IPS-15b (cell line): ENCODE measurements around the gene SGPP2.
"Not testable (repeated sequence)": the region's sequence is repeated elsewhere in the genome, so short reads cannot be mapped to it uniquely, and the experiment has no call there.

Experiments used
- H3K27me3 ChIP-seq: one replicate; pipeline ENCODE4 v1.6.1; 2013; ENCODE audit warnings: low read length; ENCODE audit not compliant: control insufficient read depth, insufficient read depth
- H3K36me3 ChIP-seq: one replicate; pipeline ENCODE4 v1.6.1; 2013; ENCODE audit warnings: low read length; ENCODE audit not compliant: control insufficient read depth, insufficient read depth
- H3K4me1 ChIP-seq: one replicate; pipeline ENCODE4 v1.6.1; 2013; ENCODE audit warnings: mild to moderate bottlenecking, low read length; ENCODE audit not compliant: control insufficient read depth, insufficient read depth
- H3K4me3 ChIP-seq: one replicate; pipeline ENCODE4 v1.5.1; 2013; ENCODE audit warnings: low read depth, low read length
- H3K9ac ChIP-seq: one replicate; pipeline ENCODE4 v1.6.1; 2013; ENCODE audit warnings: low read depth, mild to moderate bottlenecking, low read length
- H3K9me3 ChIP-seq: one replicate; pipeline ENCODE4 v1.6.1; 2013; ENCODE audit warnings: mild to moderate bottlenecking, low read length; ENCODE audit not compliant: control insufficient read depth, insufficient read depth

Gene SGPP2

GRCh38 chr2:222430681-222431080, 6.3 kb downstream of the SGPP2 start:
- peaks cover 100% of the 10 kb centered on the region for H3K27me3 ChIP-seq
- H3K36me3 ChIP-seq: no peaks in the 10 kb centered on the region
- H3K4me1 ChIP-seq: peaks cover 4% of the 10 kb centered on the region
- H3K9me3 ChIP-seq: no peaks in the 10 kb centered on the region
- no peak overlapping the region for H3K4me3 ChIP-seq
- no peak overlapping the region for H3K9ac ChIP-seq

GRCh38 chr2:222431869-222432268, 7.5 kb downstream of the SGPP2 start:
- Histone ChIP-seq H3K4me1 (peaks cover 4% of the 10 kb centered on the region), H3K36me3 (no peaks in the 10 kb centered on the region), H3K9me3 (no peaks in the 10 kb centered on the region), H3K27me3 (peaks cover 98% of the 10 kb centered on the region), H3K9ac (no peak overlapping the region), H3K4me3 (no peak overlapping the region)

- Histone ChIP-seq H3K9ac (no peak overlapping the region), H3K4me3 (no peak overlapping the region), H3K36me3 (no peaks in the 10 kb centered on the region), H3K27me3 (peaks cover 83% of the 10 kb centered on the region), H3K9me3 (no peaks in the 10 kb centered on the region), H3K4me1 (peaks cover 4% of the 10 kb centered on the region)
Measured at GRCh38 chr2:222433332-222434173, 9.2 kb downstream of the SGPP2 start.

GRCh38 chr2:222434204-222434603, 9.9 kb downstream of the SGPP2 start:
- no peak overlapping the region for H3K4me3 ChIP-seq
- H3K36me3 ChIP-seq: no peaks in the 10 kb centered on the region
- H3K4me1 ChIP-seq: peaks cover 4% of the 10 kb centered on the region
- H3K9me3 ChIP-seq: no peaks in the 10 kb centered on the region
- H3K9ac ChIP-seq: no peak overlapping the region
- H3K27me3 ChIP-seq: peaks cover 80% of the 10 kb centered on the region

- not testable (repeated sequence) for H3K36me3 ChIP-seq, H3K4me1 ChIP-seq, H3K4me3 ChIP-seq, H3K9ac ChIP-seq, H3K9me3 ChIP-seq
- peaks cover 67% of the 10 kb centered on the region for H3K27me3 ChIP-seq
Measured at GRCh38 chr2:222435400-222436039, 11.2 kb downstream of the SGPP2 start.

GRCh38 chr2:222436040-222436413, 11.7 kb downstream of the SGPP2 start:
- Histone ChIP-seq H3K27me3 (peaks cover 62% of the 10 kb centered on the region), H3K4me1 (peaks cover 4% of the 10 kb centered on the region), H3K4me3 (no peak overlapping the region), H3K36me3 (no peaks in the 10 kb centered on the region), H3K9ac (no peak overlapping the region), H3K9me3 (no peaks in the 10 kb centered on the region)

GRCh38 chr2:222439692-222440091, 15.3 kb downstream of the SGPP2 start:
- H3K4me3 ChIP-seq: no peak overlapping the region
- no peaks in the 10 kb centered on the region for H3K4me1 ChIP-seq
- H3K9me3 ChIP-seq: no peaks in the 10 kb centered on the region

GRCh38 chr2:222440673-222441422, 16.5 kb downstream of the SGPP2 start:
- no peaks in the 10 kb centered on the region for H3K4me1 ChIP-seq
- no peak overlapping the region for H3K9ac ChIP-seq
- no peaks in the 10 kb centered on the region for H3K36me3 ChIP-seq
- peaks cover 18% of the 10 kb centered on the region for H3K27me3 ChIP-seq
- H3K9me3 ChIP-seq: no peaks in the 10 kb centered on the region
- H3K4me3 ChIP-seq: no peak overlapping the region

More at GRCh38 chr2:222439692-222440091, 15.3 kb downstream of the SGPP2 start:
- no peak overlapping the region for H3K9ac ChIP-seq
- H3K36me3 ChIP-seq: no peaks in the 10 kb centered on the region
- peaks cover 26% of the 10 kb centered on the region for H3K27me3 ChIP-seq

GRCh38 chr2:222442665-222443064, 18.3 kb downstream of the SGPP2 start:
- Histone ChIP-seq H3K9ac (no peak overlapping the region), H3K27me3 (peaks cover 10% of the 10 kb centered on the region), H3K9me3 (no peaks in the 10 kb centered on the region), H3K4me3 (no peak overlapping the region), H3K4me1 (no peaks in the 10 kb centered on the region), H3K36me3 (no peaks in the 10 kb centered on the region)

- no peaks in the 10 kb centered on the region for H3K36me3 ChIP-seq
- H3K4me1 ChIP-seq: no peaks in the 10 kb centered on the region
- H3K9me3 ChIP-seq: no peaks in the 10 kb centered on the region
- H3K27me3 ChIP-seq: peaks cover 10% of the 10 kb centered on the region
- H3K9ac ChIP-seq: no peak overlapping the region
- H3K4me3 ChIP-seq: no peak overlapping the region
Measured at GRCh38 chr2:222445227-222445626, 20.9 kb downstream of the SGPP2 start.

- peaks cover 15% of the 10 kb centered on the region for H3K27me3 ChIP-seq
- no peak overlapping the region for H3K9ac ChIP-seq
- H3K4me1 ChIP-seq: no peaks in the 10 kb centered on the region
- H3K9me3 ChIP-seq: no peaks in the 10 kb centered on the region
- no peak overlapping the region for H3K4me3 ChIP-seq
- no peaks in the 10 kb centered on the region for H3K36me3 ChIP-seq
Measured at GRCh38 chr2:222447131-222447530, 22.8 kb downstream of the SGPP2 start.
